Smooth muscle cell (in vitro differentiated cells): Measurements from ENCODE around the gene CABLES2. TPM values are rescaled to one million over a fixed set of nuclear protein-coding genes. Genes with fewer than 3 reads are reported as not detected.
A peak's percentile ranks its signal among the peaks of the same experiment; 100 is the strongest.

Source experiments
- DNase-seq: peaks from one replicate; lab custom pipeline; 2025; ENCODE audit not compliant: unreplicated experiment; lab: John Stamatoyannopoulos, UW
- H2AFZ ChIP-seq: fragments of 200-600 bp; sonication (generic); 2 replicates; pipeline ENCODE4 v1.6.0; 2016; ENCODE audit warnings: antibody characterized with exemption, low read depth, mild to moderate bottlenecking
- H3F3A ChIP-seq: fragments of 200-600 bp; sonication (generic); 2 replicates; pipeline ENCODE4 v1.6.0; 2017; ENCODE audit warnings: antibody characterized with exemption, low read depth
- H3K27ac ChIP-seq: fragments of 200-600 bp; sonication (generic); 2 replicates; pipeline ENCODE4 v1.5.1; 2016; ENCODE audit warnings: low read depth, mild to moderate bottlenecking
- H3K27me3 ChIP-seq: fragments of 200-600 bp; sonication (generic); 2 replicates; pipeline ENCODE4 v1.6.1; 2016; ENCODE audit warnings: low read depth, mild to moderate bottlenecking
- H3K36me3 ChIP-seq: fragments of 200-600 bp; sonication (generic); 2 replicates; pipeline ENCODE4 v1.5.1; 2016; ENCODE audit warnings: low read depth
- H3K4me1 ChIP-seq: fragments of 200-600 bp; sonication (generic); 2 replicates; pipeline ENCODE4 v1.5.1; 2016; ENCODE audit warnings: low read depth
- H3K4me2 ChIP-seq: fragments of 200-600 bp; sonication (generic); 2 replicates; pipeline ENCODE4 v1.6.0; 2016; ENCODE audit warnings: mild to moderate bottlenecking
- H3K4me3 ChIP-seq: fragments of 200-600 bp; sonication (generic); 2 replicates; pipeline ENCODE4 v1.5.1; 2016; ENCODE audit warnings: mild to moderate bottlenecking
- H3K79me2 ChIP-seq: fragments of 200-600 bp; sonication (generic); 2 replicates; pipeline ENCODE4 v1.6.0; 2016; ENCODE audit warnings: low read depth, mild to moderate bottlenecking
- H3K9ac ChIP-seq: fragments of 200-600 bp; sonication (generic); 2 replicates; pipeline ENCODE4 v1.6.0; 2016; ENCODE audit warnings: low read depth
- H3K9me3 ChIP-seq: fragments of 200-600 bp; sonication (generic); replicated peaks from 2 replicates; pipeline ENCODE4 v1.5.1; 2016; ENCODE audit warnings: low read depth
- H4K20me1 ChIP-seq: fragments of 200-600 bp; sonication (generic); 2 replicates; pipeline ENCODE4 v1.6.0; 2016; ENCODE audit warnings: low read depth
- WGBS: methylation state at CpG from one replicate; pipeline ENCODE4 v1.1.7; 2016; ENCODE audit warnings: low lambda C conversion rate; 5-methylcytosine and 5-hydroxymethylcytosine counted together
- polyA plus RNA-seq: library from polyadenylated mRNA; unstranded; fragments of >200 nt; fragmentation: Nextera tagmentation; extraction: Ambion mirVana; gene quantifications from 2 replicates; pipeline ENCODE4 v1.2.1, GENCODE V29; 2016
- total RNA-seq: library from RNA; depleted of rRNA; stranded (reverse); fragments of >200 nt; gene quantifications from 2 replicates; pipeline ENCODE4 v1.2.3, GENCODE V29; 2014
- TF ChIP-seq, protein P1 (sequence below): fragments of 200-600 bp; sonication (generic); IDR thresholded peaks from 2 replicates; pipeline ENCODE4 v1.5.1; 2017; ENCODE audit warnings: borderline replicate concordance, mild to moderate bottlenecking, antibody characterized with exemption; ENCODE audit not compliant: insufficient read depth, poor library complexity, severe bottlenecking

CABLES2 gene
- total and polyA plus RNA-seq, 2 experiments from 2014 or later, result 7.4 to 7.6 TPM

GRCh38 chr20:62370115-62370806, 36.8 kb downstream of the CABLES2 start:
- Histone ChIP-seq H3F3A (no peaks in the 10 kb centered on the region), H2AFZ (no peak overlapping the region), H3K27me3 (no peaks in the 10 kb centered on the region), H3K9ac (no peak overlapping the region), H3K4me1 (peaks cover 52% of the 10 kb centered on the region), H3K27ac (no peak overlapping the region), H3K4me2 (peak overlapping the region; percentile 99), H4K20me1 (peaks cover 19% of the 10 kb centered on the region), H3K36me3 (no peaks in the 10 kb centered on the region), H3K79me2 (no peaks in the 10 kb centered on the region), H3K4me3 (no peak overlapping the region), H3K9me3 (no peaks in the 10 kb centered on the region)
- WGBS, result 42% methylated on average over 19 of the region's 19 CpGs
- TF ChIP-seq, protein P1, sequence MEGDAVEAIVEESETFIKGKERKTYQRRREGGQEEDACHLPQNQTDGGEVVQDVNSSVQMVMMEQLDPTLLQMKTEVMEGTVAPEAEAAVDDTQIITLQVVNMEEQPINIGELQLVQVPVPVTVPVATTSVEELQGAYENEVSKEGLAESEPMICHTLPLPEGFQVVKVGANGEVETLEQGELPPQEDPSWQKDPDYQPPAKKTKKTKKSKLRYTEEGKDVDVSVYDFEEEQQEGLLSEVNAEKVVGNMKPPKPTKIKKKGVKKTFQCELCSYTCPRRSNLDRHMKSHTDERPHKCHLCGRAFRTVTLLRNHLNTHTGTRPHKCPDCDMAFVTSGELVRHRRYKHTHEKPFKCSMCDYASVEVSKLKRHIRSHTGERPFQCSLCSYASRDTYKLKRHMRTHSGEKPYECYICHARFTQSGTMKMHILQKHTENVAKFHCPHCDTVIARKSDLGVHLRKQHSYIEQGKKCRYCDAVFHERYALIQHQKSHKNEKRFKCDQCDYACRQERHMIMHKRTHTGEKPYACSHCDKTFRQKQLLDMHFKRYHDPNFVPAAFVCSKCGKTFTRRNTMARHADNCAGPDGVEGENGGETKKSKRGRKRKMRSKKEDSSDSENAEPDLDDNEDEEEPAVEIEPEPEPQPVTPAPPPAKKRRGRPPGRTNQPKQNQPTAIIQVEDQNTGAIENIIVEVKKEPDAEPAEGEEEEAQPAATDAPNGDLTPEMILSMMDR, result no peak
- DNase-seq, result peak; percentile 20

DNA sequence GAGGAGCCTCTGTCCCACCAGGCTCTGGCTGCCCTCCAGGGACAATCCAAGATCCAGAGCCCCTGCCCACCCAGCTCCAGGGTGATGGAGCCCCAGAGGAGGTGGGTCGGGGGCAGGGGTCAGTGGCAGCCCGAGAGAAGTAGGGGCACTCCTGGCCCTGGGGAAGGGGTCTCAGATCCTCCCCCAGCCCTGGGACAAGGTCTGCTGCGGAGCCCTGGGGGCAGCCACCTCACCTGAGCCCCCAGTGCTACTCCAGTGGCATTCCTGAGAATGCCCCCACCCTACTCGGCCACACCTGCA, 37.3 kb downstream of the CABLES2 start:
- Histone ChIP-seq H3K4me1 (peaks cover 52% of the 10 kb centered on the region), H3K4me2 (peak overlapping the region; percentile 99), H3K27ac (no peak overlapping the region), H3K9ac (no peak overlapping the region), H3F3A (no peaks in the 10 kb centered on the region), H3K9me3 (no peaks in the 10 kb centered on the region), H2AFZ (no peak overlapping the region), H3K4me3 (no peak overlapping the region), H4K20me1 (peaks cover 24% of the 10 kb centered on the region), H3K36me3 (no peaks in the 10 kb centered on the region), H3K79me2 (no peaks in the 10 kb centered on the region), H3K27me3 (no peaks in the 10 kb centered on the region)
- TF ChIP-seq, protein P1, result no peak
- 75% methylated on average over 4 of the region's 4 CpGs for WGBS
- no peak for DNase-seq

DNA sequence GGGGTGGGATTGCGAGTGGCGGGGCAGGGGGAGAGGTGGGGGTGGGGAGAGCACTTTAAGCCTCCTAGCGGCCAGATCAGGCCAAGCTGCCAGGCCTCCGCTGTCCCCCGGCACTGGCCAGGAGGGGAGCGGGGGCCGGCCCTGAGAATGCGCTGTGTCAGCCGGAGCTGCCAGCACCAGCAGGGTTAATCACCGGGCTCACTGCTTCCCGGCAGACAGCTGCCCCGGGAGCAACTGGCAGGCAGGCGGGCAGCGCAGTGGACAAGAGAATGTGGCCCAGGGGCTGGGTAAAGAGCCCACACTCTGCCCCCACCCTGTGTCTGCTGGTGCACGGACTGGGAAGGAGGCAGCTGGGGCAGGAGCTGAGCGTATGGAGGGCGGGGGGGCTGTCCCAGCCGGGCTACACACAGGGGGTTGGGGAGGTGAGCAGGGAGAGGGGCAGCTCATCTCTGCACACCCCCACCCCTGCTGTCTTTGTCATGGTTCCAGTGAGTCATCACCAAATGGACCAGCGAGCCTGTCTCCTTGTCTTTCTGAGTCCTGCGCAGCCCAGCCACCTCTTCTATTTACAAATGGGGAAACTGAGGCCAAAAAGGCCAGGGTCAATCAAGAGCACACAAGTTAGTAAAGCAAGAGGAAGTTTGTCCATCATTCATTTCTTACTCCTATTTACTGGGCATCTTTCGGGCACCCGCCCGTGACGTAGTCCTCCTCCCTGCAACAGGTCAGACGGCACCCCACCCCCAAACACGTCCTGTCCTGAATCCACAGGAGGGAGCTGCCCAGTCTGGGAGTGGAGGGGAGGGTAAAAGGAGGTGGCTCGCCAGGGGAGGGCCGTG, 37.9 kb downstream of the CABLES2 start:
- Histone ChIP-seq H3K4me3 (peak overlapping the region; percentile 82), H2AFZ (no peak overlapping the region), H3K36me3 (no peaks in the 10 kb centered on the region), H3K9me3 (no peaks in the 10 kb centered on the region), H3K79me2 (peaks cover 4% of the 10 kb centered on the region), H3K4me1 (peaks cover 57% of the 10 kb centered on the region), H4K20me1 (peaks cover 28% of the 10 kb centered on the region), H3K27me3 (no peaks in the 10 kb centered on the region), H3K9ac (no peak overlapping the region), H3K4me2 (peak overlapping the region; percentile 99), H3F3A (no peaks in the 10 kb centered on the region), H3K27ac (no peak overlapping the region)
- no peak for DNase-seq
- WGBS, result 22% methylated on average over 27 of the region's 28 CpGs
- TF ChIP-seq, protein P1, result peak; percentile 51
